GM12801 (cell line): ENCODE data around the gene COL15A1.

Source experiments
- CTCF ChIP-seq: IDR thresholded peaks from one replicate; pipeline ENCODE4 v1.5.1; 2011; ENCODE audit warnings: control low read depth; ENCODE audit not compliant: insufficient read length; ENCODE audit errors: extremely low read depth

The COL15A1 gene

GRCh38 chr9:98977813-98978212 lies 34.1 kb downstream of the COL15A1 start:
- TF ChIP-seq CTCF, result no peak

- no peak for TF ChIP-seq CTCF
Observed at GRCh38 chr9:98978231-98978681, 34.5 kb downstream of the COL15A1 start.

DNA sequence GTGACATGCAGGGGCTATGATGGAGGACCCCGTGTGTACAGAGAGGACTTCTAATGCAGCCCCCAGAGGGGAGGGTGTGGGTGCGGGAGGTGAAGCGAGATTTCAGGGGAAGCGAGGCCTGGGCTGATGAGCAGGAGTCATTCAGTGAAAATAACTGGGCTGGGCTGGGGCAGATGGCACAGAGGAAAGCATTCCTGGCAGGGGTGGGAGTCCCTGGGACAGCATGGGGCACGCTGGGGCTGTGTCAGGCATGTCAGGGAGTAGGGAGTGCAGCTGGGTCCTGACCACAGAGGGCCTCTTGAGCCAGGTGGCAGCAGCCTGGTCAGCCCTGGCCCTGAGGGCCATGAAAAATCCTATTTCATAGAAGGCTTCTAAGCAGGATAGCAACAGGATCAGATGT lies 36.6 kb downstream of the COL15A1 start:
- no peak for TF ChIP-seq CTCF

DNA sequence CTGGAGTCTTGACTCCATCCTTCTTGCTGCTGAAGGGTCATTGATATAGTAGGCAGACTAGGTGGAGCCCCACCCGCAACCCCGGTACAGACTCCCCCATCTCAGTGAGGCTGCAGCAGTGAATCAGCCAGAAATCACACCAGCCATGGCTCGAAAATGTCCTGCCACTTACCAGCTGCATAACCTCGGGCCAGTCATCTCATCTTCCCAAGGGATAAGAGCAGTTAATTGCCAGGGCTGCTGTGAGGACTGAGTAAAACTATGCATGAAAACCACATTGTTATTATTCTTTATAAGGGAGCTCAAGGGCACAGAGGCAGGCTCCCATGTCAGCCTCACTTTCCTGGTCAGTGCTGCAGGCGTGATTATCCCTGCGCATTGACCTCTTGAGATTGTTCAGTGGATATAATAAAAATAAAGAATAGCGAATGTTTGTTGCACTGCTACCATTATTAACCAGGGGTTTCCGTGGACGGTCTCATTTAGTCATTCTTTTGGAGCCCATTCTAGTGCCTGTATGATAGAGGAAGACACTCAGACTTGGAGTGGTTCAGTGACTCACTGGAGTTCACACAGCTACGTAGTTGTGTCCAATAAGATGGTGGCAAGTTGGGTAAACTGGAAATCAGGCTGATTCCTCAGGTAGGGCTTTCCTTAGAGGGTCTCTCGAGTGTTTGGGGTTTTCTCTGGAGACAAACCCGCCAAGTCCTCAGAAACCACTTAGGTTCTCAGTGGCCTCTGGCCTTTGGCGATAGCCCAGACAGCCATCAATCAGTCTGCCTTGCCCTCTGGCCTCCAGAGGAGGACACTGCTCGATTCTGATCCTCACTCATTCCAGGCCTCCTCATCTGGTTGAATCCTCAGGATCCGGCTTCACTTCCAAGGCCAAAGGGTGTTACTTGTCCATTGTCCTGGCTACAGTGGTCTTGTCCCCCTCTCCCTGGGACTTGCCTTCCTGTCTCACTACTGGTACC lies 39.9 kb downstream of the COL15A1 start:
- TF ChIP-seq CTCF, result no peak

- TF ChIP-seq CTCF, result no peak
Observed at GRCh38 chr9:98985596-98985995, 41.9 kb downstream of the COL15A1 start.

DNA sequence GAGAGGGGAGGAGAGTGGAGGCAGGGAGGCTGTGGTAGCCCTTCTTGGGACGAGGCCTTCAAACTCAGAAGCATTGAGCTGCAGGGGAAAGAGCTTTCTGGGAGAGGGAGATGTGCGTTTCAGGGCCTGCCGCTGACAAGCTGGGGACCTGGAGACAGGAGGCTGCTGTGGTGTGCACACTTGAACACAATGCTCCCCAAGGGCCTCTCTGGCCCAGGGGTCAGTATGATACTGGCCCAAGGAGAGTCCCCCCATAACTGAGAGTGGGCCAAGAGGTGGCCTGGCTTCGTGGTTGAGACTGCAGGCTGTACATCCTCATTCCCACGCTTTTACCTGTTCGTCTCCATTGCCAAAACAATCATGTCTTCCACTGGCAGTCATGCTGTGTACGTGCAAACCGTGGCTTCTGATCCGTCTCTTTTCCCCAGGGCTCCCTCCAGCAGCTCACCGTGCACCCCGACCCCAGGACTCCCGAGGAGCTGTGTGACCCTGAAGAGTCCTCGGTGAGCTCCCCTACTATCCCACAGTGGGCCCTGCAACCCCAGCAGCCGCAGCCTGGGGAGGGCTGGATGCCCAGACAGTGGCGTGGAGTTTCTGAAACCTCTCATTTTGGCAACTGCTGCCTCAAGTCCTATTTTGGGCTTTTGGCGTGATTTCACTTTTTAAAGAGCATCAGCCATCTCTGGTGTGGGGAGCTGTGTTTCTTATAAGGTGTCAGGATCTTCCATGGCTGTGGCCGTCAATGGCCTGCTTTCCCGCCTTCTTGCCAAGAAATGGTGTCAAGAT lies 43.4 kb downstream of the COL15A1 start:
- TF ChIP-seq CTCF, result no peak
